DOHH2 (cell line): Measurements from ENCODE around the gene UBL3.

Source experiments
- EZH2phosphoT487 ChIP-seq: fragments of 200-600 bp; sonication (generic); IDR thresholded peaks from 2 replicates; pipeline ENCODE4 v1.6.1; 2017; ENCODE audit warnings: borderline replicate concordance, mild to moderate bottlenecking, antibody characterized with exemption, low read length, moderate library complexity, mixed read lengths
- TF ChIP-seq, protein P1 (sequence below): fragments of 200-600 bp; sonication (generic); IDR thresholded peaks from one replicate; pipeline ENCODE4 v1.5.1; 2014; ENCODE audit warnings: antibody characterized with exemption, mild to moderate bottlenecking, low read depth, low read length; ENCODE audit not compliant: poor library complexity, severe bottlenecking

DNA sequence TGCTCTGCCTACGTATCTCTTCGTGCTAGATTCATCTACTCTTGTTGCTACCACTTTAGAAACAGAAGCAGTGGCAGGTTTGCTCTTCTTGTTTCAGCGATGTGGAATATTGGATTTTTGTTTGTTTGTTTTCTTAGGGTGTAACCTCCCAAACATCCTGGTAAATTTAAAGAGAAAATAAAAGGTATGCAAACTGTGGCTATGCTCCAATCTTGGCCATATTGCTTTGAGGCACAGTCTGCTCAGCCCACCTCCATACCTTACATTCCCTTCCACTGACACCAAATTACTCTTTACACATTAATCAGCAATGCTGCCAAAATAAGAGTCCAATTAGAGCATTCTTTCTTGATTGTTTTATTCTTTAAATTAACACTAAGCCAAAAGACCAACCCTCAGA lies 25.2 kb upstream of the UBL3 start:
- TF ChIP-seq, protein P1, sequence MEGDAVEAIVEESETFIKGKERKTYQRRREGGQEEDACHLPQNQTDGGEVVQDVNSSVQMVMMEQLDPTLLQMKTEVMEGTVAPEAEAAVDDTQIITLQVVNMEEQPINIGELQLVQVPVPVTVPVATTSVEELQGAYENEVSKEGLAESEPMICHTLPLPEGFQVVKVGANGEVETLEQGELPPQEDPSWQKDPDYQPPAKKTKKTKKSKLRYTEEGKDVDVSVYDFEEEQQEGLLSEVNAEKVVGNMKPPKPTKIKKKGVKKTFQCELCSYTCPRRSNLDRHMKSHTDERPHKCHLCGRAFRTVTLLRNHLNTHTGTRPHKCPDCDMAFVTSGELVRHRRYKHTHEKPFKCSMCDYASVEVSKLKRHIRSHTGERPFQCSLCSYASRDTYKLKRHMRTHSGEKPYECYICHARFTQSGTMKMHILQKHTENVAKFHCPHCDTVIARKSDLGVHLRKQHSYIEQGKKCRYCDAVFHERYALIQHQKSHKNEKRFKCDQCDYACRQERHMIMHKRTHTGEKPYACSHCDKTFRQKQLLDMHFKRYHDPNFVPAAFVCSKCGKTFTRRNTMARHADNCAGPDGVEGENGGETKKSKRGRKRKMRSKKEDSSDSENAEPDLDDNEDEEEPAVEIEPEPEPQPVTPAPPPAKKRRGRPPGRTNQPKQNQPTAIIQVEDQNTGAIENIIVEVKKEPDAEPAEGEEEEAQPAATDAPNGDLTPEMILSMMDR = no peak
- TF ChIP-seq EZH2phosphoT487 = no peak
